ENCODE results near the gene APOLD1.
"Not testable (repeated sequence)": the region's sequence is repeated elsewhere in the genome, so short reads cannot be mapped to it uniquely, and the experiment has no call there.

APOLD1 gene

DNA sequence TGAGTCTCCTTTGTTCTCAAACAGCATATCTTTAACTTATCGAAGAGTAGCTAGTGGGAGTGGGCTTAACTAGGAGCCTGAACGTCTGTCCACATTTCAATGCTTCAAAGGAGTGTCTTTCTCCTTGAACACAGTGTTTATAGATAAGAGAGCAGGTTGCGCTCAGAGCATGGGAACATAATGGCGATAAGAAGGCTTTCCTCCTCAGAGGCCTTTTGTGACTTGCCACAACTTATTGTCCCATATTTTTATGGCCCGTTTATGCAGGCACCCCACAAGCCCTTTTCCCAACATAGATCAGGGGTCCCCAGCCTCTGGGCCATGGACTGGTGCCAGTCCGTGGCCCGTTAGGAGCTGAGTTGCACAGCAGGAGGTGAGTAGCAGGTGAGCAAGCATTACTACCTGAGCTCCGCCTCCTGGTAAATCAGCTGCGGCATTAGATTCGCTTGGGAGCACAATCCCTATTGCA is 25.1 kb downstream of the APOLD1 start:
- no peak for DNase-seq

DNA sequence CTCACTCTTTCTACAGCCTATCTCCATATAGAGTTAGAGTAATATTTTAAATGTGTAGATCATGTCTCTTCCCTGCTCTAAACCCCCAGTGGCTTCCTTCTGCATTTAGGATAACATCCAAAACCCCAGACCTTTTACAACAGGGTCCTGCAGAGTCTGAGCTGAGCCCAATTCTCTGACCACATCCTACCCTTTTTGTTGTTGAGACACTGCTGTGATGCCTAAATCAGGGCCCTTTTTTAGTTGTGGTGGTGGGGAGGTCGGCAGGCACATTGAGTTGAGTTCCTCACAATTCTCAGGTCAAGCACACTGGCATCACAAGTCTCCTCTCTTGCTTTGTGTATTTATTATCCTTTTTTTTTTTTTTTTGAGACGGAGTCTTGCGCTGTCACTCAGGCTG is 25.9 kb downstream of the APOLD1 start:
- DNase-seq: no peak

GRCh38 chr12:12812174-12812573 is 26.7 kb downstream of the APOLD1 start:
- DNase-seq: no peak

- no peak for DNase-seq
Measured at GRCh38 chr12:12812618-12813119, 27.2 kb downstream of the APOLD1 start.

DNA sequence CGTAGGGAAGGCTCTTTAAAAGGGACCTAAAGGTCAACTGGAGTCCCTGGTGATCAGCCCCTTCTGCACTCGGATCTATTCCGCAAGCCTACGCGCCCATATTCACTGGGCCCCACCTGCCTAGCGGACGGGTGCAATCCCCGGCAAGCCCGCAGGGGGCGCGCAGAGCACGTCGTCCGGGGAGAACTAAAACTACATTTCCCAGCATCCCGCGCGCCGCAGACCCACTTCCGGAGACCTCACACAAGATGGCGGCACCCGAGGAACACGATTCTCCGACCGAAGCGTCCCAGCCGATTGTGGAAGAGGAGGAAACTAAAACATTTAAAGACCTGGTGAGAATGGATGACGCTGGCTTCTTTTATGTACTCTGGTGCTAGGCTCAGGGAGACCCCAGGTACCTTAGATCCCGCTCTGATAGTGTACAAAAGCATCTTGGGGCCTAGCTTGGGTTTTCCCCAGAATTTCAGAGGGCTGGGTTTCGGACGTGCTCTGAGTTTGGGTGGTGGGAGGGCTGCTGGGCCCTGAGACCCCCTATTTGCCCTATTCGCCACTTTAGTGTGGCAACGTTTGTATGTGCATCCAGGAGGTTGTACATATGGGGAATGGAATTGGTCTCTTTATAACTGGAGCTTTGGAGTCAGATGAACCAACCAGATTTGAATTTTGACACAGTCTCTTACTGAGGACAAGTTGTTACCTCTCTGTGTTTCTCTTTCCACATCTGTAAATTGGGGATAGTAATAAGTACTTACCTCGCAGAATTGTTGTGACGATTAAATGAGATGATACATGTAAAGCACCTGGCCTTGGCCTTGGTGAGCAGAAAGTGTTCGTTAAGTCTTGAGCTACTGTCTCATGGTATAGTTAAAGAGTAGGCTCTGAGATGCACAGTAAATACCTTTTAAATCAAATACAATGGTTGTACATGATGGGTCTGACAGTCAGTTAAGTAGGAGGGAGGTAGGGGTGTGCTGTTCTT is 28.0 kb downstream of the APOLD1 start, which contains the start of gene DDX47:
DDX47 (plus strand) TSS at position 227 of the 982 bp plus-strand sequence; CDS start at position 249, 22 bp downstream.
- DNase-seq: peak; percentile 93 to 95

- peak in 1 of 2 donors; percentile 13 for DNase-seq
Measured at GRCh38 chr12:12817616-12818015, 32.2 kb downstream of the APOLD1 start.

GRCh38 chr12:12818701-12819100 is 33.2 kb downstream of the APOLD1 start:
- no peak for DNase-seq

DNA sequence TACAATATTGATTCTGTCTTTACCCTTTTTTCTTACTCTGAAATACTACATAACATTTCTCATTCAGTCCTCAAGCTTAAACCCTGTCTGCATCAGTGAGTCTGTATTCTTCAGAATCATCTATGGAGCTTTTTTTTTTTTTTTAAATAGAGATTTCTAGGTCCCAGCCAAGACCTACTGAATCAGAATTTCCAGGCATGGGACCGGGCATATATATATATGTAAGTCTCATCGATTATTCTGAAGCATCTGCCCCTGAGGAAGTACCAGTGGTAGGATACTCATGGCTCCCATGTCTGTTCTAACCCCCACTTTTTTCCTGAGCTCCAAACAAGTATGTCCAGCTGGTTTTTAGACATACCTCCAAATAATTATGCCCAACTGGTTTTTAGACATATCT is 33.8 kb downstream of the APOLD1 start:
- DNase-seq: no peak

- DNase-seq: no peak
Measured at GRCh38 chr12:12819752-12820311, 34.4 kb downstream of the APOLD1 start.

- DNase-seq: not testable (repeated sequence)
Measured at GRCh38 chr12:12820376-12820775, 34.9 kb downstream of the APOLD1 start.

DNA sequence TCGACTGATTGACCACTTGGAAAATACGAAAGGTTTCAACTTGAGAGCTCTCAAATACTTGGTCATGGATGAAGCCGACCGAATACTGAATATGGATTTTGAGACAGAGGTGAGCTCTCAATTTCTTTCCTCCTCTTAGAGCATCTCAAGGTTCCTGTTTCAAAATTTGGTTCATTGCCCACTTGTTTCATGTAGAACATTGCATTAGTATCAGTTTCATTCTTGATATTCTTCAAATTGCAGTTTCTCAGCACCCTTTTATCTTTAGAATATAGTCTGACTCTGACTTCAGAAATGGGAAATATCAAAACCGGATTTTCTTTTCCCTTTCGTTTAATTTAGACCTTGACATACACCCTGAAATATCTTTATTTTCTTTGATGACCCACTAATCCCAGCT is 36.5 kb downstream of the APOLD1 start:
- no peak for DNase-seq

GRCh38 chr12:12822886-12823285 is 37.4 kb downstream of the APOLD1 start:
- no peak for DNase-seq

GRCh38 chr12:12823300-12823699 is 37.8 kb downstream of the APOLD1 start:
- no peak for DNase-seq

DNA sequence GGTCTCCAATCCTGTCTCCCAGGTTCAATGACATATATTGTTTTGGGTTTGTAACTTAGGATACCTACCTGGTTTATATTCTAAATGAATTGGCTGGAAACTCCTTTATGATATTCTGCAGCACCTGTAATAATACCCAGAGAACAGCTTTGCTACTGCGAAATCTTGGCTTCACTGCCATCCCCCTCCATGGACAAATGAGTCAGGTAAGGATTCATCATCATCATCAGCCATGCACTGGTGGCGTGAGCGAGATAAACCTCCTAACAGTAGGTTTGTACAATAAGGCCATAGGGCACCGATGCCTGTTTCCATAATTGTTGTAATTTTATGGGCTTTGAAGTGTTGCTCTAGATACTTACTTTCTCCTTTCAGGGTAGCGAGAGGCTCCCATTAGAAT is 38.4 kb downstream of the APOLD1 start:
- DNase-seq: no peak

GRCh38 chr12:12835378-12836146 is 50.1 kb downstream of the APOLD1 start:
- no peak for DNase-seq

DNA sequence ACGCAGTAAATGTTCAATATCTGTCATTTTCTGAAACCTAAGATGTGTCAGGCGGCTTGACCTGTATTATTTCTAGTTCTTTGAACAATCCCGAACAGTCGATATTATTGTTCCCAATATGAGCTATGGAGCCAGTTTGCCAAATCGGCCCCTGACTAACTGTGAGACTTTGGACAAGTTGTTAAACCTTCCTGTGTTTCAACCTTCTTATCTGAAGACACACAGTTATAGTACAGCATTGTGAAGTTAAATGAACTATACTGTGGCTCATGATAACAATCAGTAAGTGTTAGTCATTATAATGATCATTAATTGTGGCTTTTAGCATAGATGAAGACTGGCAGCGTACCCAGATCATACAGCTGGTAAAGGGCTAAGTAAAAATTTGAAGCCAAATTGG is 51.1 kb downstream of the APOLD1 start:
- no peak for DNase-seq

DNA sequence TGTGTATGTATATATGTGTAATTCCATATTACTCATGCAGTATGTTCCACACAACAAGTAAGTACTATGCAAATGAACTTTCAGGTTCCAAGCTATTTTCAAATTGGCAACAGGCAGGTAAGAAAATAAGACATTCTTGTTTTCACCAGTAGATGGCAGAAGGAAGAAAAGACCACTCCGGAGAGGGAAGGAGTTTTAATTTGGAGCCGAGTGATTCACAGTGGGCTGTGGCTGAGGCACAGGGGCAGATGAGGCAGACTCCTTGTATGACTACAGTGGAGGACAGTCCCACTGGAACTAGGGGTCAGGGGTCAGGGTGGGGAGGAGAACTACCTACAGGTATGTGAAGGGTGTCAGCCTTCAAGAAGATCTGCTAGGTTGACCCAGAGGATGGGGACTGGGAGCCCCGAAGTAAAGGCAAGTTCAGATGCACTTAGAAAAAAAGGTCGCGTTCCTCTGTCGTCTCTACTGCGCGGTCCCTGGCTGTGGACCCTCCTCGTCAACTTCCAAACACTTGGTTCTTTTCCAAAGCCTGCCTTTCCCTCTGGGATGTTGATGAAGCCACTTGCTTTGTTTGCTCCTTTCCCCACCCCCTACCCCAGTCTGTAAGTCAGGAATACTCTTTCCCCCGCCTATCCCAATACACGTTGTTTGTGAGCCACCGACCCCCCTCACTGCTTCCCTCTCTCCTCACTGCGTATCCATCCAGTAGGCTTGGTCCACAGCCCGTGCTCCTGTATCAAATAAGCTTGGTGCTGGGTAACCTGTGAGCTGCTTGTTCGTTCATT is 51.8 kb downstream of the APOLD1 start:
- peak; percentile 22 to 57 for DNase-seq

GRCh38 chr12:12837813-12838153 is 52.3 kb downstream of the APOLD1 start:
- no peak for DNase-seq

DNA sequence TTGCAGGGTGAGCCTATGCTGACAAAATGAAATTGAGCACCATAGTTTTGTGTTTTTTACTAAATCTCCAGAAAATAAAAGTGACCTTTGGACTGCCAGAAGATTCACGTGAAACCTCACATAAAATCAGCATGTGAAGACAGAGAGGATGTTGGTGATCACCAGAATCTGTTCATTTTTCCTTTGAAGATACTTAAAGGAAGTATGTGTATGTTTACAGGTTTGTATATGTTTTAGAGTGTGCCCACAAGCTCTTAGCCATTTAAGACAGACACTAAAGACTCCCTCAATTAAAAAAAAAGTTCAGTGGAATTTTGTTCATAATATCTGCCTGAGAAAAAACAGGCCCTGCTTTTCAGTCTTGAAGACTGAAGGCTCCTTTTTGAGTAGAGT is 53.5 kb downstream of the APOLD1 start:
- no peak for DNase-seq

DNA sequence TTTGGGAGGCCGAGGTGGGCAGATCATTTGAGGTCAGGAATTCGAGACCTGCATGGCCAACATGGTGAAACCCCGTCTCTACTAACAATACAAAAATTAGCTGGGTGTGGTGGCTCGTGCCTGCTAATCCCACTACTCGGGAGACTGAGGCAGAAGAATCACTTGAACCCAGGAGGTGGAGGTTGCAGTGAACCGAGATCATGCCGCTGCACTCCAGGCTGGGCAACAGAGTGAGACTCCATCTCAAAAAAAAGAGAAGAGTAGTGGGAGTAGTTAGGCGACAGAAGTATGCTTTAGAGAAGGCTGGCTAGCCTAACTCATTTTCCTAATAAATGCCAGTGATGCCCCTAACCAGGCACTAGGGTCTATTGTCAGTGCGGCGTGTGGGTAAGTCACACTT is 54.0 kb downstream of the APOLD1 start:
- not testable (repeated sequence) for DNase-seq

DNA sequence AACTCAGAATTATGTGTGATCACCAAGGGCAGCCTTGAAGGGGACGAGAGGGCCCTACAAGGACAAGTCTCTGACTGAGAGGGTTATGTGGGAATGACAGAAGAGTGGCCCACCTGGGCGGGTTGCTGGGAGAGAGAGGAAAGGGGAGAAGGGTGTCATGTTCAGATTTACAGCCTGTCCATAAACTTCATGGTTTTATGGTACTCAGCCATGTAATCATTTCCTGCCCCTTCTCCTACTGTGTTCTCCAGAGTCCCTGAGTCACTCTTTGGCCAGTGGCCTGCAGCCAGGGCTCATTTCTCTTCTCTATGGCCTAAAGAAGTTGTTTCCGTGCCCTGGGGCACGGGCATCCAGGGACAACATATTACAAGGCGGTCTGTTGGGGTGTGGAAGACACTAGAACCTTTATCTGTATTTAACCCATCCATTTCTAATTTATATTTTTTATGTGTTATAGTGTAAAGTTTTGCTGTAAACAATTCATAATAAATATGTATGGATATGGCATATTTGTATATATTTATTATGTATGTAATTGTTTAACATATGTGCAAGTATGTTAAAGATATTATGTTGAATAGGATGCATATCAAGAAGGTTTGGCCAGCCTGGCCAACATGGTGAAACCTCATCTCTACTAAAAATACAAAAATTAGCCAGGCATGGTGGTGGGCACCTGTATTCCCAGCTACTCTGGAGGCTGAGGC is 54.6 kb downstream of the APOLD1 start:
- no peak for DNase-seq

DNA sequence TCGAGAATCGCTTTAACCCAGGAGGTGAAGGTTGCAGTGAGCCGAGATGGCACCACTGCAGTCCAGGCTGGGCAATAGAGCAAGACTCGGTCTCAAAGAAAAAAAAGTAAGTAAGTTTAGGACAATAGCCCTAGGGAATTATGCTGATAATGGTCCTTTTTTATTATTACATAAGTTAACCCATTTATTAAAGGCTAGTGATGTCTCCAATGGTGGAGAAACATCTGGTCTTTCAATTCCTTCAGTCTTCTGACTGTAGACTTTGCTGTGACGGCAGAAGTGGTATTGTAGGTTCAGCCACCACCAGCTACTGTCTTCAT is 55.1 kb downstream of the APOLD1 start:
- DNase-seq: no peak

Measured in CD4-positive, alpha-beta T cell treated with Interleukin-1 beta for 1 hour (primary cell).